Fibroblast of the aortic adventitia (primary cell): ENCODE measurements around the gene MYH10. TPM values are rescaled to one million over a fixed set of nuclear protein-coding genes. Genes with fewer than 3 reads are reported as not detected.
A peak's percentile ranks its signal among the peaks of the same experiment; 100 is the strongest.

Experiments used
- DNase-seq: peaks from one replicate; pipeline ENCODE4 v3.0.0-alpha.2; 2010; ENCODE audit warnings: low read depth
- H3K4me3 ChIP-seq: 2 replicates; pipeline ENCODE4 v1.5.1; 2011; ENCODE audit warnings: low read depth, mild to moderate bottlenecking, control low read depth, low read length, moderate library complexity
- CTCF ChIP-seq: IDR thresholded peaks from 2 replicates; pipeline ENCODE4 v1.5.1; 2011; ENCODE audit warnings: mild to moderate bottlenecking, low read length, control low read depth, inconsistent platforms; ENCODE audit not compliant: insufficient read depth
- total RNA-seq: library from RNA; depleted of rRNA; stranded (reverse); fragments of >200 nt; gene quantifications from 2 replicates; pipeline ENCODE4 v1.2.3, GENCODE V29; 2012; ENCODE audit warnings: low replicate concordance

The MYH10 gene
- total RNA-seq, 1 donor, result 85.7 TPM

- H3K4me3 ChIP-seq, result no peak overlapping the region
- peak; percentile 27 for DNase-seq
- no peak for TF ChIP-seq CTCF
Measured at GRCh38 chr17:8522577-8522976, 107.9 kb downstream of the MYH10 start.

- TF ChIP-seq CTCF, result no peak
- no peak overlapping the region for H3K4me3 ChIP-seq
- no peak for DNase-seq
Measured at GRCh38 chr17:8520981-8521380, 109.5 kb downstream of the MYH10 start.

GRCh38 chr17:8518850-8519249, 111.7 kb downstream of the MYH10 start:
- no peak for TF ChIP-seq CTCF
- no peak overlapping the region for H3K4me3 ChIP-seq
- DNase-seq, result no peak

GRCh38 chr17:8518326-8518725, 112.2 kb downstream of the MYH10 start:
- DNase-seq, result no peak
- no peak for TF ChIP-seq CTCF
- no peak overlapping the region for H3K4me3 ChIP-seq

- no peak overlapping the region for H3K4me3 ChIP-seq
- no peak for TF ChIP-seq CTCF
- no peak for DNase-seq
Measured at GRCh38 chr17:8514801-8515200, 115.7 kb downstream of the MYH10 start.

GRCh38 chr17:8506145-8506544, 124.4 kb downstream of the MYH10 start:
- no peak for DNase-seq
- H3K4me3 ChIP-seq, result no peak overlapping the region
- TF ChIP-seq CTCF, result no peak

GRCh38 chr17:8504460-8505207, 125.9 kb downstream of the MYH10 start:
- DNase-seq, result no peak
- TF ChIP-seq CTCF, result no peak
- H3K4me3 ChIP-seq, result no peak overlapping the region
